Activated CD8-positive, alpha-beta memory T cell treated with anti-CD3 and anti-CD28 coated beads for 4 hours (primary cell): Measurements from ENCODE around the gene EVA1C.
"Not testable (repeated sequence)": the region's sequence is repeated elsewhere in the genome, so short reads cannot be mapped to it uniquely, and the experiment has no call there.

Experiments
- DNase-seq, 2 donors: peaks; one replicate each; pipeline ENCODE4 v3.0.0-alpha.2; 2020; ENCODE audit warnings: low read depth in 2 of 2

The EVA1C gene

DNA sequence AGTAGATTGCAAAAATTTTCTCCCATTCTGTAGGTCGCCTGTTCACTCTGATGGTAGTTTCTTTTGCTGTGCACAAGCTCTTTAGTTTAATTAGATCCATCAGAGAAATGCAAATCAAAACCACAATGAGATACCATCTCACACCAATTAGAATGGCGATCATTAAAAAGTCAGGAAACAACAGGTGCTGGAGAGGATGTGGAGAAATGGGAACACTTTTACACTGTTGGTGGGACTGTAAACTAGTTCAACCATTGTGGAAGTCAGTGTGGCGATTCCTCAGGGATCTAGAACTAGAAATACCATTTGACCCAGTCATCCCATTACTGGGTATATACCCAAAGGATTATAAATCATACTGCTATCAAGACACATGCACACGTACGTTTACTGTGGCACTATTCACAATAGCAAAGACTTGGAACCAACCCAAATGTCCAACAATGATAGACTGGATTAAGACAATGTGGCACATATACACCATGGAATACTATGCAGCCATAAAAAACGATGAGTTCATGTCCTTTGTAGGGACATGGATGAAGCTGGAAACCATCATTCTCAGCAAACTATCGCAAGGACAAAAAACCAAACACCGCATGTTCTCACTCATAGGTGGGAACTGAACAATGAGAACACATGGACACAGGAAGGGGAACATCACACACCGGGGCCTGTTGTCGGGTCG lies 21.8 kb upstream of the EVA1C start:
- DNase-seq = not testable (repeated sequence)

DNA sequence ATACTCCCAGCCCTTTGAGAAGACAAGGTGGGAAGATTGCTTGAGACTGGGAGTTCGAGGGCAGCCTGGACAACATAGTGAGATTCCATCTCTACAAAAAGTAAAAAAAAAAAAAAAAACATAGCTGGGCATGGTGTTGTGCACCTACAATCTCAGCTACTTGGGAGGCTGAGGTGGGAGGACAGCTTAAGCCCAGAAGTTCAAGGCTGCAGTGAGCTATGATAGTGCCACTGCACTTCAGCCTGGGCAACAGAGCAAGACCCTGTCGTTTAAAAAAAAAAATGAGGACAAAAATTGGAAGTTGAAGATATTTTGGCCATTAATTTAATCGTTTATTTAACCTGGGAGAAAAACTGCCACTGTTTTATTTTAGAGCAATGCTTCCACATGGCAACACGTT lies 20.8 kb upstream of the EVA1C start:
- no peak for DNase-seq

DNA sequence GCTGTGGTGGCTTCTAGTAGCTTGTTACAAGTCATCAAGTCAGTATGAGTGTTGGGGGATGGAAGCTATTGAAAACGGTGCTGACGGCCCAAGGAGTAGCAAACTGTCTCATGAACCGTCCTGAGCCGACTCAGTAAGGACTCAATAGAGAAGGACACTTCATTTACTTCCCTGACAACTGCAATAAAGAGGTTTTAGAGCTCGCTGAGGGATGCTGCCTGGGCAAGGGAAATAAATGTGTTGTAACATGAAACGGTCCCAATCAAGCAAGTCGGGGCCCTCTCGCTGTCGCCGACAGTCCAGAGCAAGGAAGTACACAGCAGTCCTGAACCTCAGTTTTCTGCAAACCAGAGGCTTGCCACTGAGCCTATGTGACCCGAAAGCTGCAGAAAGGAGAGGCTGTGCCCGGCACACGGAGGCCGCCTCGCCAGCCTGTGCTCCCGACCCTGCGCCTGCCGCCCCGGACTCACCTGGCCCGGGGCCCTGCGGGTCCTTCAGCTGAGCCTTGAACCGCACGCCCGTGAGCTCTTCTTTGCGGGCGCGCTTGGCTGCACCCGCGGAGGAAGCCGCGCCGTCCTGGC lies 20.1 kb upstream of the EVA1C start:
- no peak for DNase-seq

DNA sequence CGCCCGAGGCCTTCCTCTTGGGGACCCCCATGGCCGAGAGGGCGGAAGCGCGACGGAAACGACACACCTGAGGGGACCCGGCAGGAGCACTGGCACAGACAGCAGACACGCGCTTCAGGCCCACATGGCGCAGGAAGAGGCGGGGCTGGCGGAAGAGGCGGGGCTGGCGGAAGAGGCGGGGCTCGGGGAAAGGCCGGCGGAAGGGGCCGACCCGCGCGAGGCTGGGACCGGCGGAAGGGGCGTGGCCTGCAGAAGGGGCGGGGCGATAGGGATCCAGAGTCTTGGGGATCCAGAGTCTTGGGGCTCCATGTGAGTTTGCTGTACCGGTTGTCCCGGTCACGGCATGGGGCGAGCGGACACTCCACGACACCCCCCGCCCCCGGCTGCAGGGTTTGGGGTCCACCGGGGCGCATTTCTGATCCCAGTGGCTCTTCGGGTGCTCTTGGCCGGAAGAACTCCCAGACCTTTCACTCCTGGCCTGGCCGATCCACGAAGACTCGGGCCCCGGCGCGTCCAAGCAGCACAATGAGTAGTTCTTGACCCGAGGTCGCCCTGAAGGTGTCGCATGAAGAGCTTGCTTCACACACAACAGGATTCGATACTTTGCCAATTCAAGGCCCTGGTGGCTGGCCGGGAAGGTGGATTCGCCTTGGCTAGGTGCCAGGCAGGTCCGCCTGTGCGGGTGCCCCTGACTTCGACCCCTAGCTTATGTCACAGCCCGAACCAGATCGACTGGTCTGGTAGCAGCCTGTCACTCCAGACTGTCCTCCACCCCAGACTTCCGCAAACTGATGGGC lies 19.4 kb upstream of the EVA1C start, which contains the start of gene URB1:
URB1 (minus strand) TSS at position 133 of the 797 bp plus-strand sequence; CDS start at position 31, 102 bp downstream.
- peak; percentile 87 to 91 for DNase-seq

DNA sequence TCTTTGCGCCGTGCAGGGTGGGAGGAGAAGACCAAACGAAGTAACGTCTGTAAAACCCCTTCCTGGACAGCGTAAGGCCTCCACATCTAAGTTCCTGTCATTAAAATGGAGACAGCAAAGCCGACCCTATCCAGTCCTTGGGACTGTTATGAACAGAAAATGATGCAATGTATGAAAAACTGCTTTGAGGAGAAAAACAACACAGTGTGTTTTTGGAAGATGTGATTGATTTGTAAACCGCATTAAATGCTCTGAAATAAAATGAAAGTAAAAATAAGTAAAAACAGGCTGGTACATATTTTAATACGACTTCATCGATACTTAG lies 18.9 kb upstream of the EVA1C start:
- DNase-seq = no peak

DNA sequence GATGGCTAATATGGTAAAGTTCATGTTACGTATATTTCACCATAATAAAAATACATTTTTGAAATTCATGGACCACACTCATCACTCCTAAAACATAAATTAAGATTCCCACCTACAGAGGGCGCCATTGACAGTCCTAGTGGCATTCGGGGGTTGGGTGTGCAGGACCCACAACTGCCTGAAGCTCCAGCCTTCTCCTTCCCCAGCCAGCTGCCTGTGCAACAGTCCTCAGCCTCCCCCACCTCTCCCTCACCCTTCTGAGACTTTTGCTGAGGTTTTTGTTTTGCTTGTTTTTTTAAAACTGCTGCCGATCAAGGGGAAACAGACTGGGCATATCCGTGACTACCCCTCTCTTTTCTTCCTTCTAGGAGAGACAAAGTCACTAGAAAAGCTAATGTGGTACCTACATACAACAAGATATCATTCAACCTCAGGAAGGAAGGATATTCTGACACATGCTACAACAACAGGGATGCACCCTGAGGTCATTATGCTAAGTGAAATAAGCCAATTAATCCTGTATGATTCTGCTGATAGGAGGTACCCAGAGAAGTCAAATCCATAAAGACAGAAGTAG lies 9.2 kb upstream of the EVA1C start:
- DNase-seq = no peak

DNA sequence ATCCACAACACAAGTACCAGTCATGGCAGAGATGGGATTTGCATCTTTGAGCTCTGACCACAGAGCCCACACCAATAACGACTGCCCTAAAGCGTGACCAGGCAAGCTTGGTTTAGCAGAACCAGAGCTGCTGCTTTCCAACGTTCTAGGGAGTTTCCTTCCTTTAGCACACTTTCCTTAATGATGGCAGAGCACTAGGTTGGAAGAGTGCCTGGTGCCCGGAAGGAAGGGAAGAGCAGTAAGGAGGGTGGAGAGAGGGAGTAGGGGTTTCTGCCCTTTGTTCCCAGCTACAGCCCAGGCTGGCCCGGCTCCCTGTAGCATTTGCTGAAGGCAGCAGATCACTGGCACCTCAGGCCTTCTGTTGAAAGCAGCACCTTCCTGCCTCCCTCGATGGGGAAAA lies 6.1 kb upstream of the EVA1C start:
- no peak for DNase-seq

DNA sequence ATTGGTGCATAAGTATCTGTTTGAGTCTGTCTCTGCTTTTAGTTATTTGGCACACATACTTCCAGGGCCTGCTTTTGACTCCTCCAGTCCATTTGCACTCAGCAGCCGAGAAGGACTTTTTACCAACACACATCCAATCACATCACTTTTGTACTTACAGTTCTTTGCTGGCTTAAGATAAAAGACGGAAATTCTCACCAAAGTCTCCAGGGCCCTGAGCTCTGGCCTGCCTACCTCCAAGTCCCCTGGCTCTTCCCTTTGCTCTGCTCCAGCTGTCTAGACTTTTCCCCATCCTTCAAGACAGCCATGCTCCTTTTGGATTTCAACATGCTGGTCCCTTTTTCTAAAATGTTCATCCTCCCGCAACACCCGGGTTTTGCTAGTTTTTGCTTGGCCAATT lies 2.2 kb upstream of the EVA1C start:
- no peak for DNase-seq

DNA sequence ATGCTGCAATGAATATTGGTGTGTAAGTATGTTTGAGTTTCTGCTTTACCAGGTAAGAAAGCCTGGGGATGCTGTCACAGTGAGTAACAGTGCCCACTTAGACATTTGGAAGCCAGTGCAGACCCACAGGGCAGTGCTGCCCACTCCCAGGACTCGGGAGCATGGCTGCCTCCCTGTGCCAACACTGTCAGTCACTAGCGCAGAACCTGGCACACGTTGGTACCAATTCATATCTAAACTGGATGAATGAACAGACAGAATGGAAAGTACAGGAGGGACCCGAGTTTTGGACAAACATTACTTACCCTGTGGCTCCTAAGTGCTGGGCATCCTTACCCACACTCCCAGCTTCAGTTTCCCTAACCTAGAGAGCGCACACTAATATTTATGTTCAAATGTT lies 1.6 kb upstream of the EVA1C start:
- DNase-seq = no peak

DNA sequence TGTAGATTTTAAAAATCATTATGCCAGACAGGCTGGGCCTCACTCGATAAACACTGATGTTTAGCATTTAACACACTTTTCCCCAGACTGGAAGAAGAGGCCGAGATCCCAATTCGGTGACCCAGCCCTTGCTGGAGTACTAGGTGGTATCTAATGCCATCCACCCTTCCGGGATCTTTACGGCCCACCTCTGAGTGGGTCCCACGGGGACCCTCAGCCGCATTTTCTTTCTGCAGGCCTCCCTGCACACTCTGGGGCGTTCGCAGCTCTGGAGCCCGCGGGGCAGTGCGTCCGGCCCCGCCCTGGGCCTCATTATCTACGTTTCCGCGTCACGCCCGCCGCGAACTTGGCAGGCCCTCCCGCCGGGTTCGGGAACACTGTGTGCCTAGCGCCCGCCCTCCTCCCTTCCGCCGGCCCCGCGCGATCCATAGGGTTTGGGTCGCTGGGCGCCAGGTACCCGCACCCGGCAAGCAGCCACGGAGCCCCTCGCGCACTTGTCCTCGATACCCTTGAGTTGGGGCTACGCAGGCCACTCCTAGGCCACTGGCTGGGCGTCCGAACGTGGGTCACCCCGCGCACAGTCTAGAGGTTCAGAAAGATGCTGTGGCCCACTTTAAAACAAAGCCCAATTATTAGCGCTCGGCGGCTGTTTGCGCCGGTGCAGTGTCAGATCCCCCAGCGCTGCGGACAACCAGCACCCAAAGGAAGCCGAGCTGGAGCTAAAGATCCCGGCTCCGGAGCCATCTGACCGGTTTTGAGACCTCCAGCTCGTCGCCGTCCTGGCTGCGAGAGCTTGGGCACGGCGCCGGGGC lies 950 bp upstream of the EVA1C start:
- DNase-seq = peak in 1 of 2 donors; percentile 41

DNA sequence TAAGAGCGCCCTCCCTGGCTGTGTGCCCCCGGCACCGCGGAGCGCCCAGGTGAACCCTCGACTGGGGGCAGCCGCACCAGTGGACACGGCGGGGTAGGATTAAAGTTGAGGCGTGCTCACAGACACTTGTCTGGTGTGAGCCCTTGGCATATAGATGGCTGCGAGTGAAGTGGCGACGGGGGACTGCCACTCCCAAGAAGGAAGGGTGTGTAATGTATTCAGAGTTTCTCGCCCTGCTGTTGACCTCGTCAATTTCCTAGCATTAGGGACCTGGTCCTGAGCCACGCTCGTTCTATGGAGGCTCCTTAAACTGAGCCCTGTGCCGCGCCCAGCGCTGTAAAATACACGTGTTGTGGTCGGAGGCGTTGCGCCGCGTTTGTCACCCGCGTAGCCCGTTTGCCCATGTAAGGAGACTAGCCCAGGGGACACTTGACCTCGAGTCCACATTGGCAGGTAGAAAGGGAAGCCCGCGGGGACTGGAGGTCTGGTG lies 554 bp downstream of the EVA1C start:
- peak in 1 of 2 donors; percentile 17 for DNase-seq

DNA sequence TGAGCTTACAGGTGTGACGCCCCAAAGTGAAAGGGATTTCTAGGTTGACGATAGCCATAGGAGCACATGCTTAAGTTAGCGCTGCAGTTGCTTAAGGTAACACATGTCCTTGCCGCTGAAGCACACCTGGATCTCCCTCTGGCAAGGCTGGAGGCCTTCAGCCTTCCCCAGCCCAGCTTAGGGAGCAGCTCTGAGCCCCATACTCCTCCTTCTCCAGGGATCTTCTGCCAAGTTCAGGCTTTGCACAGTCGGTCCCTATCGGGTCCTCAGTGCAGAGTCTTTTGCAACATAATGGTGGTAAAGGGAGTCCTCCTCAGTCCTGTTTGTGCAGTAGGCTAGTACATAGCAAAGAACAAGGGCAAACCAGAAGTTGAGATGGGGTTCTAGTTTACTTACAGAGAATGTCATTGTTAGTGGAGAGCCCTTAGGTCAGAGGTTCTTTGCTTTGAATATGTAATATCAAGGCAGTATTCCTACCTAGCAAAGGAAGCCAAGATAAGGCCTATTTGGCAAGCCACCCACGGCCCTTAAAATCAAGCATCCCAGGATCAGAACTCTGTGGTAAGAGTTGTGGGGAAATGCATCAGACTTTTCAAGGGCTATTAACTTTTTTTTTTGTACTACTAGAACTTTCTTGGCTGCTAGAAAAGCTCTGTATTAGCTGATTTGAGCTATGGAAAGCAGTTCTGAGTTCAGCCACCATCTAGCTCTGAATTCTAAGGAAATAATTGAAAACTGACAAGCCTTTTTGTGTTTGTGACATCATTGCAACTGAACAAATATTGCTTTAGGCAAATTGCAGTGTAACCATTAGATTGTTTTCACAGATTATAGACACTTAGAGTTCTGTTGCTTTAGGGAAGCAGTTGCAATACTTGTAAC lies 1.4 kb downstream of the EVA1C start:
- no peak for DNase-seq

DNA sequence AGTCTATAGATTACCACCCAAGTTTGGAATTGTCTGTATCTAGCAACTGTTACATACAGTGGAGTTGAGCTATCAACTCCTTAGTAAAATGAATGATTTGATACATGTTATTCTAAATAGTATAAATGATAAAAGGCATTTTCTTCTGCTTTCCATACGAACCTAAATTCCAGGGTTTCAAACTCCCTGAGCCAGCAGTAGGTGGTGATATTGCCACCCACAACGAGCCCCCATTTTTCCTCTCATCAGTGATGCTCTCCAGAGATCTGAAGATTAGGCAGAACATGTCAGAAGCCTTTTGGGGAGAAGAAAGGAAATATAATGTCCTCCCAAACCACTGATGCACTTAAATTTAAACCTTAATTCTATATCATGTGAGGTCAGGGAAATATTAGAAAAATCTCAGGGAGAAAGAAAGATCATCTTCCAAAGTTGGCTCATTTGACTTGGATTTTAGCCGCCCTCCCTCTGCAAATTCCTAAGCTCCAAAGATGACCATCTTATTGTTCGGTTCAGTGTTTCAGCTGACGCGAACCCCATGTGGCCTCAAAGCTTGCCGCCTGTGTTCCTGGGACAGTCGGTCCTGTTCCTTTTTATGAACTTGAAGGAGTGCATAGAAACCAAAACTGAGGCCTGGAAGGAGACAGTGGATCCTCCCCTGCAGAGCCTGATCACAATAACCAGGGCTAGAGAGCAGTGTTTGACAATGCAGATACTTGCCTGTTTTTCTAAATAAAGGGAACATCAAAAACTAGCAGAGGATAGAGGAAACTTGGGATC lies 2.3 kb downstream of the EVA1C start:
- no peak for DNase-seq

DNA sequence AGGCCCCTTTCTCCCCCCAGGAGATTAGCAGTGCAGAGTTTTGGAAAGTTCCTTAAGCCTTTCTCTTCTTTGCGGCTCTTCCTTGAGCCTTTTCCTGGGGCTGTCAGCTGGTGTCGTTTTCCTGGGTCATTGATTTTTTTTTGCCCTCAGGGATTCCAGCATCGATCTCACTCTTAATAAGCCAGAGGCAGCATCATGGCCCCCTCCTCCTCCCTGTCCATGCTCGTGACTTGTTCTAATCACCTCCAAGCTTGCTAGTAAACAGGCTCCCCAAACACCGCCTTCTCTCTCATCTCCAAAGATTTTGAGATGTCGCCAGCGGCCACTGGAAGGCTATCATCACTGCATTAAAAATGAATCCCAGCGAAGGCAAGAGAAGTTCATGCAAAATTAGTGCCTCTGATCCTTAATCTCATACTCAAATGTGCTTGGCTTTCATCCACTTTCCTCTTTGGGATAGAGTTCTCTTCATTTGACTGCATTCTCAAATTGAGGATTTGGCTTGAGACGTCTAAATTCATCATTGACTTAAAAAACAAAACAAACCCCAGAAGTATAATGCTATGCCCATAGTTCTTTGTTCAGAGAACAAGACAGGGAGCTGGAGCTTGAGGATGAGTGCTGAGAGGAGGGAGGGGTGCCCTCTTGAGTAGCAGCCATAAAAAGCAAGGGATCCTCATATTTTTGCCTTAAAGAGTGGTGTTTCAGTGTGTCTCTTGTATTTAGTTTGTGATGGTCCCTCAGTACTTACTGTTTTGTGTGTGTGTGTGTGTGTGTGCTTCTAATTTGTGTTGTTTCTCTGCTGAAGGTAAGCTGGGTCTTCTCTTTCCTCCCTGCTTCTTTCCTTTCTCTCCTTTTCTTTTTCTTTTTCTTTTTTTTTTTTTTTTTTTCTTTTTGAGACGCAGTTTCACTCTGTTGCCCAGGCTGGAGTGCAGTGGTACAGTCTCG lies 3.2 kb downstream of the EVA1C start:
- no peak for DNase-seq

DNA sequence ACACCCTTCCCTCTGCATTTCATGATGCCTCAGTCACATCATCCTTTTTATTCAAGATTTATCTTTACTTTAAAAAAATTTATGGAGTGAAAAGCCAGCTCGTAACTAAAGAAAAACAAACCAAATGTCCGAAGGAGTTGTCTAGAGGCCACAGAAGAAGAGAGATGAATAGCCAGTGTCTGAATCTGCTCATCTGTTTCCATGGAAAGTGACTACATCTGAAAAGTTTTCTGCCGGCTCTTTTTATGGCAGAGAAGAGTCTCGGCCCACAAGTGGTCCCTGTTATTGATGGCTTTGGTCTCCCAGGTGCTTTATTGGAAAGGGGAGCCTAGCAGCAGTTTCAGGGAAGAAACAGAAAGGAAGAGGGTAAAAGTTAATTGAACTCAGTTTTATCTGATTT lies 5.6 kb downstream of the EVA1C start:
- no peak for DNase-seq

DNA sequence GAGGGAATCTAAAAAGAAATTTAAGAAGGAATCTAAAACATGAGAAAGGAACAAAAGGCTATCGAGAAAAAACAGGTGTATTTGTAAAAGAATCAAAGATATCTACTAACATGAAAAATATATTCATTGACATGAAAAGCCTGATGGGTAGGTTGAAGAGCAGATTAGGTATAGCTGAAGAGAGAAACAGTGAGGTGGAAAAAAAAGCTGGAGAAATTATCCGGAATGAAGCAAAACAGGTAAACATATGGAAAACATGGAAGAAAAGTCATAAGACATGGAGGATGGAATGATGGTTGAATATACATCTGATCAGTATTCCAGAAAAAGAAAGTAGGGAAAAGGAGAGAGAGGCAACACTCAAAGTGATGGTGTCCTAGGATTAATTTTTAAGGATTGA lies 9.6 kb downstream of the EVA1C start:
- DNase-seq = no peak

DNA sequence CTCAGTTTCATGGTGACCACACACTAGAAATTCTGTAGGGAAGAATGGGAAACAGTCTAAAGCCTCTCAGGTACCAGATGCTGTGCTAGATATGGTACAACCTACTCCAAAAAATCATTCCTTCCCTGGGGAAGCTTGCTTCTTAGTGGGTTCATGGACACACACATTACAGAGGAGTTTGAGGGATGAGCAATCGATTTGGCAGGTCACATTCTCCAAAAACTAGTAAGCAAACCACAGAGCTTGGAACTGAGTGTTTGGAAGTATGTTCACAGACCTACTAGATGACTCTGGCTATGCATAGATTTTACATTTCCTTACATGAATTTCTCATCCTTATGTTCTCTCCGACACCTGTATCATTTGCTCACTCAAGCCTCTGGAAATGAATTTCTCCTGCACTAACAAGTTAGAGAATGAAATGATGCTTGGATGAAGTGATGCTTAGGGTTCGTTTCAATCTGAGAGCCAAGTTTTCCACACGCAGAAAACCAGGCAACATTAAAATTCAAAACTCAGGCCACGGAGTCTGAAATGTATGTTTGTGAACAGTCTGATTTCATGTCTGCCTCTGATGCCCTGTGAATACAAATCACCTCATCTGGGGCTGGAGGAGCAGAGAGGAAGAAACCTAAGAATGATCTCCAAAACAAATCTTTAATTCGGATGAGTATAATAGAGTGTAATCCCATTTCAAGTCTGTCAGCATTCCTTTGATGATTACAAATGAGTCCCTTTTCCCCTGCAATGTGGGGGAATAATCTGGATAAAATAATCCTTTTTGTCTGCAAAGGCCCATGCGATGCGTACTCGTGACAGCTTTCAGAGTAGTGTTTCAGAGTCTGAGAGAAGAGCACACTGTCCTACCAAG lies 11.0 kb downstream of the EVA1C start:
- DNase-seq = no peak

DNA sequence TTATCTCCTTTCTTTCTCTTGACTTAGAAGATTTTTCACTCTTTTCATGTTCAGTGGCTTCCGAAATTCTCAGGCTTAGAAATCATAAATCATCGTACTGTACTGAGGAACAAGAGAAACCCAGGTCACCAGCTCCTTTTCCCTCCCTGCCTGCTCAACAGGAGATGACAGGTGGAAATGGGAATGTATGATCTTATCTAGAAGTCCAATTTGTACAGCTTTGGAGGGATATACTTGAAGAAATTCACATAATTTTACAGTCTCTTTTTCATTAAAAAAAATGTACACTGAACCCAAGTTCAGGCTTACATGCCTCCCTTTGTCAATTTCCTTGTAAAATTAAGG lies 11.7 kb downstream of the EVA1C start:
- no peak for DNase-seq
